Activated T-cell treated with anti-CD3 and anti-CD28 coated beads, Interleukin-2, amount 50 U/mL, for 48 hours (primary cell): ENCODE data around the gene NDUFA13.

Experiments
- DNase-seq, 2 experiments: peaks; one replicate each; pipeline ENCODE4 v3.0.0-alpha.2; 2020

NDUFA13 gene

DNA sequence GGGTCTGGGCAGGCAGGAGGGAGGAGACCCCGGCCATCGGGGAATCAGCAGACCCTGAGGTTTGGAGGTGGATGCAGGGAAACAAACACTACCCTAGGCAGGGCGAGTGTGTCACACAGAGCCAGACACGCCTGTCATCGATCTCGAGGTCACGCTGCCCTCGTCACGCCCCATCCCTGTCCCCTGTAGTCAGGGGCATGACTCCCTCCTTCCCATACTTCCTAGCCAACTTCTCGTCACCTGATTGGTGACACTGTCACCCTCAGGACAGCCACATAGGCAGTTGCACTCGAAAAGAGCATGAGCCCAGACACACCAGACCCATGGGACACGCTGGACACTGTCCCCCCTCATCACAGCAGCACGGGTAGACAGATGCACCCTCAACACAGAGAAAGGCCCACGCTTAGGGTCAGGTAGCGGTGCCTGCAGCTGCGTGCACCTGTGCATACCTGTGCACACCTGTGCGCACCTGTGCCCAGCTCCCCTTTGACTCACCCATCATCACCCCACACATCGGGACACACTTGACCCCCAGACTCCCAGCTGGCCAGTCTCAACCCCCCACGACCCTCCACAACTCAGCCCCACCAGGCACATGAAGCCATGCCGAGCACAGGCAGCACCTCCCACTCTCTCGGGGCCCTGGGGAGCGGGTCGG, 33.9 kb downstream of the NDUFA13 start:
- no peak for DNase-seq

- DNase-seq, result no peak
Observed at GRCh38 chr19:19550485-19550929, 34.5 kb downstream of the NDUFA13 start.

- no peak for DNase-seq
Observed at GRCh38 chr19:19550972-19551852, 35.2 kb downstream of the NDUFA13 start.

GRCh38 chr19:19551853-19552192, 35.8 kb downstream of the NDUFA13 start:
- no peak for DNase-seq

DNA sequence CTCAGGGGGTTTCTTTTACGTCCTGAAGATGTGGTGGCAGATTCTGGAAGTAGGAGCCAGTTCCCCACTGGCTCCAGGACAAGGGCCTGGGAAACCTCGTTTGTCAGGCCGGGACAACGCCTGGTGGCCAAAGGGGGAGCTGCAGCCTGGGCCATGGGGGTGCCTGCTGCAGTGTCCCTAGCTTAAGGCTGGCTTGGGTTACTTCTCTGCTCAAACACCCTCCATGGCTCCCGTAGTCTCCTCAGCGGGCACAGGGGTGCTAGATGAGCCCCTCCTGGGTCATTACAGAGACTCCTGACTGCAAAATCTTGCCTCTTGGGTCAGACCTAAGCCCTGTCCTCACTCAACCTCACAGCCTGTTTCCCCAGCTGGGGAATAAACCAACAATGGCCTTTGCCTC, 36.8 kb downstream of the NDUFA13 start:
- peak; percentile 56 to 58 for DNase-seq

DNA sequence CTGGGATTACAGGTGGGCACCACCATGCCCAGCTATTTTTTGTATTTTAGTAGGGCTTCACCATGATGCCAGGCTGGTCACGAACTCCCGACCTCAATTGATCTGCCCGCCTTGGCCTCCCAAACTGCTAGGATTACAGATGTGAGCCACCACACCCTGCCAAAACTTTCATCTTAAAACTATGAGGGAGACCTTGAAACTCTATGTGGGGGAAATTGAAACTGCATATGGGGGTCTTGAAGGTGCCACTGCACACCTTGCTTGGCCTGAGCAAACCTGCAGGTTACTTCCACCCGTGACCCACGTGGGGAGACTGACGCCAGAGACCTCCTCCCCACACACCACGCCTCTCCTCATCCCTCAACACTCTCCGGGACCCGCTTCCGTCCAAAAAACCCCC, 37.6 kb downstream of the NDUFA13 start:
- no peak for DNase-seq

DNA sequence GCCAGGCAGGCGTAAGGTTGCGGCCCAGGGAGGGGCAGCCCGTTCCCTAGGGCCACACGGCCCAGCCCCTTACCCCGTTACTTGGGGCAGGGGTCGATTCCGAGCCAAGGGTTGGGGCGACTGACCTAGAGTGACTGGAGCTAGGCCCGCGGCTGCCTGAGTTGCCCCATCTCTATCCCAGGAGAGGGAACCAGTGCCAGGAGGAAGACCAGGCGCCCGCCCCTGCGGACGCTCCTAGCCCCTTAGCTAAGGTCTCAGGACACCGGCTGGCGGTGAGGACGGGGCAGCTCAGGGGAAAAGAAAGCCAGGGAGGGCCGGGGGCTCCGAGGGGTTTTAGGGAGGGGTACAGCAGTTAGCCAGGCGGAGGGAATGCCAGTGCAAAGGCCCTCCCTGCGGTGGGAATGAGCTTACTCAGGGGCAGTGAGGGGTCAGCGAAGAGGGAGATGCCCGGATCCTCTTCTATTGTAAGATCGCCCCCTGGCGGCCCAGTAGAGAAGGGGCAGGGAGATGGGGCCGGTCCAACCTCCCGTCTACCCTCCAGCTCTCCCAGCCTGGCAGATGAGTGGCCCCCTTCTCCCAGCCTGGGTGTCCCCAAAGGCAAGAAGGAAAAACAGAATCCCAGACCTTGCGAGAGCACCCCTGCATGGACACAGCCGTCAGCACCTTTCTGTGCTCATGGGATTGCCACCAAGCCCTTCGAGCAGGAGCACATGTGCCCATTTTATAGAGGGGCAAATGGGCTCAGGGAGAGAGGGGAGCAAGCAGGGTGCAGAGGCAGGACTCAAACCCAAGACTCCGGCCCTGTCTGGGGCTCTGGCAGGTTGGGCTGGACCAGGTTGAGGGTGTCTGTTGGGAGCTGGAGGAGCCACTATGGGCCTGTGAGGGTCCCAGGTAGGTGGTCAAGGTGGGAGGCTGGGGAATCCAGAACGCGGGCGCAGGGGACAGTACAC, 38.3 kb downstream of the NDUFA13 start:
- DNase-seq, result peak; percentile 78 to 81

DNA sequence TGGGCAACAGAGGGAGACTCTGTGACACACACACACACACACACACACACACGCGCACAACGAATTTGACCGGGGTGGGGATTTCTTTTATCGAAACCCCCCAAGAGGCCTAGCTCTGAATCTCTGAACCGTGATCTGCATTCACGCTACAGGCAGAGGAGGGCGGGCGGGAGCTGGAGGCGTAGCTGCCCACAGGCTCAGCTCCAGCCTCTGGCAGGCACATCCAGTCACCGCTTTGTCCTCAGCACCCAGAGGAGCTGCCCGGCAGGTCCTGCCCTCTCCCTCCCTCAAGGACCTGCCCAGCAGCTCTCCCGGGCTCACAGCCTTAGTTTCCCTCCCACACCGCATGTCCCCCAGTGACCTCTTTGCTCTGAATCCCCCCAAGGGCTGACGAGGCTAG, 42.0 kb downstream of the NDUFA13 start:
- no peak for DNase-seq

GRCh38 chr19:19558636-19559035, 42.6 kb downstream of the NDUFA13 start:
- DNase-seq, result no peak

DNA sequence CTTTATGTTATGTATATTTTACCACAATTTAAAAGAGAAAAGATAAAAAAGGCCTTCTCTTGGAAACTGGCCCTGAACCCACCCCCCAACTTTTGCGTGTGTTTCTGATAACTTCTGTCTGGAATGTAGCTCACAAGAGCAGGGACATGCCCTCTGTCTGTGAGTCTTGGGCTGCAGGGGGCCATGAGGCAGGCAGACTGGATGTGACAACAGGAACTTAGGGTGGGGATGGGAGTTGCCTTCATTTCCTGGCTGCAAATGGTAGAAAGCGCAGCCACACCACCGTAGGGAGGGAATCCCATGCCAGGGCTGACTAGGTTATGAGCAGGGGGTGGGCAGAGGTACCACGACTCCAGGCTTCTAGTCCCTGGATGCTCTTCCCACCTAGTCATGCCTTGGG, 43.9 kb downstream of the NDUFA13 start:
- no peak for DNase-seq

GRCh38 chr19:19561946-19562664, 46.1 kb downstream of the NDUFA13 start:
- DNase-seq, result no peak

- DNase-seq, result peak; percentile 38 to 46
Observed at GRCh38 chr19:19562665-19563347, 46.8 kb downstream of the NDUFA13 start.

- DNase-seq, result no peak
Observed at GRCh38 chr19:19563348-19563848, 47.4 kb downstream of the NDUFA13 start.

GRCh38 chr19:19566306-19566705, 50.3 kb downstream of the NDUFA13 start:
- no peak for DNase-seq

DNA sequence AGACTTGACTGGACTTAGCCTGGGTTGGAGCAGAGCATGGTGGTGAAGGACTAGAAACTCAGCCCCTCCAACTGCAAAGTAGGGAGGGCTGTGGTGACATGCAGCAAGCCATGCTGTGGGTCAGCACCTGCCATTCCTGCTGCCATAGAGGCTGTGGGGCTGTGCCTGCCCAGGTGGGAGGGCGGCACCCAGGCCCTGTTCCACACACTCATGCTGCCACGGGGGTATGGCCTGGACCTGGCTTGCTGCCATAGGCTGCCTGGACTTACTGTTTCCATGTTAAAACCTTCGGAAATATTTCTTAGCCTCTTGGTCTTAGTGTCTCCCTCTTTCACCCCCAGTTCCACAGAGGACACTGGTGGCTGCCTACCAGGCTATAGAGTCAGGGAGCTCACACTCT, 51.4 kb downstream of the NDUFA13 start:
- DNase-seq, result no peak

- DNase-seq, result peak in 1 of 2 experiments; percentile 35
Observed at GRCh38 chr19:19568802-19569756, 53.1 kb downstream of the NDUFA13 start.

GRCh38 chr19:19570571-19570970, 54.5 kb downstream of the NDUFA13 start:
- no peak for DNase-seq

DNA sequence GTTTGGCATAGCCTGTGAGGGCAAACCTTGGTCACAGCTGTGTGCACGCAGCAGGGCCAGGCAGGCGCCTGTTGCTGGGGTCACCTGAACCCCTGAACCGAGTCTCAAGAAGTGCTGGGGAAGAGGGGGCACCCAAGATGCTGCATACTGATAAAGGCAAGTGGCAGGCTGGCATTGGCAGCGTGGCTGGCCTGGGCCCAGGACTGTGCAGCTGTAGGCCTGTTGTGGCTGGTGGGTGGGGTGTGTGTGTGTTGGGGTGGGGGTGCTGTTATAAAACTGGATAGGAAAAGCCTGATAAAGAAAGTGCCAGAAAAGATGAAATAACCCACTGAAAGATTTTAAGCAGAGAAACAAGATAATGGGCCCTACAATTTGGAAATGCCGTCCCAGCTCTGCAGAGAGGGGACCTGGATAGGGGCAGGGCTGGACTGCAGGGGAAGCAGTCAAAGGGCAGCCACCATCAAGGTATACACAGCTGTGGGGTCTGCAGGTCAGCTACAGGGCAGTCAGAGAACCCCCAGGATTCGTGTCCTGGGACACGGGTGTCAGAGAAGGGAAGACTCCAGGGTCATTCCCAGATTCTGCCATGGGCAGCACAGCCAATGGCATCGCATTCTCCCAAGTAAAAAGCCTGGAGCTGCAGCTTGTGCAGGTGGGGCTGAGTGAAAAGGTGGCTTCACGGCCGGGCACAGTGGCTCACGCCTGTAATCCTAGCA, 55.2 kb downstream of the NDUFA13 start:
- DNase-seq, result no peak

DNA sequence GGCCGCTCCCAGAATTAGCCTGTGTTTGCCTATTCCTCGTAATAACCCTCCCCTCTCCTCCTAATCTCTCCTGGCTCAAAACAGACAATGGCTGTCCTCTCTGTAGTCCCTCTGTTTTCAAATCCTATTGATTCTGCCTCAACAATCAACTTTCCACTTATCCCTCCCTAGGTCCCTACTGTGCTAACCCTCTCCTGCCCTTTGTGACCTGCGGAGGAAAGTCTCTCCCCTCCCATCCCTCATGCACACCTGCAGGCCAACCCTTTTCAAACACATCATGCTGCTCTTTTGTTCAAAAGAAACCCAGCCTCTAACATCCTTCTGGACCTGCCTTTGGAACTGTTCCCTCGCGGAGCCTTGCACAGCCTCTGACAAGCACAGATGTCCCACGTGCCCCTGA, 59.4 kb downstream of the NDUFA13 start:
- no peak for DNase-seq
